Body of pancreas (tissue), 4 donors: ENCODE measurements around the gene EPS15. TPM values are rescaled to one million over a fixed set of nuclear protein-coding genes. Genes with fewer than 3 reads are reported as not detected.
A peak's percentile ranks its signal among the peaks of the same experiment; 100 is the strongest.

ENCODE experiments used
- ATAC-seq: fragments of 150-250 bp; one replicate; pipeline ENCODE4 v1.9.1; 2016
- DNase-seq, 4 donors: peaks; one replicate each; pipeline ENCODE4 v3.0.0-alpha.2; 2019
- H3K27ac ChIP-seq, 4 donors: fragments of 200-600 bp; sonication (generic); 1 replicate in 3 of 4; 2 replicates in 1 of 4; pipeline versions ENCODE4 v1.5.1 to v1.6.1; 2016 to 2019; ENCODE audit warnings: mild to moderate bottlenecking in 1 of 4, mixed read lengths in 1 of 4, moderate library complexity in 1 of 4
- H3K27me3 ChIP-seq, 2 donors: fragments of 200-600 bp; sonication (generic); one replicate each; pipeline ENCODE4 v1.6.0; 2016; ENCODE audit warnings: mild to moderate bottlenecking in 1 of 2
- H3K36me3 ChIP-seq, 2 donors: fragments of 200-600 bp; sonication (generic); replicated peaks in 1 of 2; 2 replicates each; pipeline ENCODE4 v1.5.1; 2016; ENCODE audit warnings: low read depth in 2 of 2; ENCODE audit not compliant: insufficient read depth in 1 of 2
- H3K4me1 ChIP-seq: fragments of 200-600 bp; sonication (generic); one replicate; pipeline ENCODE4 v1.6.0; 2016
- H3K4me3 ChIP-seq, 2 donors: fragments of 200-600 bp; sonication (generic); 1 replicate in 1 of 2; 2 replicates in 1 of 2; pipeline ENCODE4 v1.5.1; 2016 to 2019
- H3K9me3 ChIP-seq, 3 donors: fragments of 200-600 bp; sonication (generic); 1 replicate in 2 of 3; 2 replicates in 1 of 3; pipeline ENCODE4 v1.5.1; 2016
- POLR2A ChIP-seq, 3 donors: fragments of 450-650 bp; IDR thresholded peaks; one replicate each; pipeline ENCODE4 v1.6.1; 2016; ENCODE audit warnings: antibody characterized with exemption in 3 of 3, mild to moderate bottlenecking in 2 of 3
- WGBS, 2 donors: methylation state at CpG; one replicate each; pipeline ENCODE4 v1.1.5; 2017; 5-methylcytosine and 5-hydroxymethylcytosine counted together
- intact Hi-C: fragments of 100-400 bp; cut with DNase I; formaldehyde crosslinking; loops from one replicate; pipeline ENCODE4 v1.15.1; 2023
- total RNA-seq, 2 donors: library from RNA; depleted of rRNA; stranded (reverse); fragments of >200 nt; gene quantifications; one replicate each; pipeline ENCODE4 v1.1.0, GENCODE V29; 2016
- TF ChIP-seq, protein P1 (sequence below), 7 experiments: fragments of 450-650 bp in 4 of 7; fragments of 200-600 bp in 3 of 7; sonication (generic) in 3 of 7; IDR thresholded peaks; one replicate each; pipeline ENCODE4 v1.5.1; 2016 to 2019; ENCODE audit warnings: antibody characterized with exemption in 7 of 7

Gene EPS15
- total RNA-seq, 2 donors from 2014 or later = 37.4 to 46.8 TPM

- Histone ChIP-seq H3K27me3 (no peaks in the 10 kb centered on the region), H3K4me3 (no peak overlapping the region), H3K36me3 (no peaks in the 10 kb centered on the region), H3K9me3 (no peaks in the 10 kb centered on the region), H3K27ac (no peak overlapping the region), H3K4me1 (peaks cover 21% of the 10 kb centered on the region)
- no peak for DNase-seq
- TF ChIP-seq, protein P1, sequence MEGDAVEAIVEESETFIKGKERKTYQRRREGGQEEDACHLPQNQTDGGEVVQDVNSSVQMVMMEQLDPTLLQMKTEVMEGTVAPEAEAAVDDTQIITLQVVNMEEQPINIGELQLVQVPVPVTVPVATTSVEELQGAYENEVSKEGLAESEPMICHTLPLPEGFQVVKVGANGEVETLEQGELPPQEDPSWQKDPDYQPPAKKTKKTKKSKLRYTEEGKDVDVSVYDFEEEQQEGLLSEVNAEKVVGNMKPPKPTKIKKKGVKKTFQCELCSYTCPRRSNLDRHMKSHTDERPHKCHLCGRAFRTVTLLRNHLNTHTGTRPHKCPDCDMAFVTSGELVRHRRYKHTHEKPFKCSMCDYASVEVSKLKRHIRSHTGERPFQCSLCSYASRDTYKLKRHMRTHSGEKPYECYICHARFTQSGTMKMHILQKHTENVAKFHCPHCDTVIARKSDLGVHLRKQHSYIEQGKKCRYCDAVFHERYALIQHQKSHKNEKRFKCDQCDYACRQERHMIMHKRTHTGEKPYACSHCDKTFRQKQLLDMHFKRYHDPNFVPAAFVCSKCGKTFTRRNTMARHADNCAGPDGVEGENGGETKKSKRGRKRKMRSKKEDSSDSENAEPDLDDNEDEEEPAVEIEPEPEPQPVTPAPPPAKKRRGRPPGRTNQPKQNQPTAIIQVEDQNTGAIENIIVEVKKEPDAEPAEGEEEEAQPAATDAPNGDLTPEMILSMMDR (IDR thresholded peaks at IDR 0.05) = no peak
- no peak for TF ChIP-seq POLR2A (IDR thresholded peaks at IDR 0.05)
- intact Hi-C loops = no loop called here
- ATAC-seq = no peak
- WGBS, 2 donors = 48 to 49% methylated on average over 3 of the region's 3 CpGs
These were observed 1.7 kb upstream of the EPS15 start for GRCh38 chr1:51520700-51521248.

- Histone ChIP-seq H3K4me3 (no peak overlapping the region), H3K27ac (peak overlapping the region in 1 of 4 donors; percentile 22), H3K4me1 (peaks cover 28% of the 10 kb centered on the region), H3K27me3 (no peaks in the 10 kb centered on the region), H3K9me3 (no peaks in the 10 kb centered on the region), H3K36me3 (no peaks in the 10 kb centered on the region)
- 68 to 71% methylated on average over 8 of the region's 8 CpGs for WGBS, 2 donors
- no peak for DNase-seq
- intact Hi-C loops = no loop called here
- no peak for ATAC-seq
- no peak for TF ChIP-seq POLR2A (IDR thresholded peaks at IDR 0.05)
- TF ChIP-seq, protein P1 (IDR thresholded peaks at IDR 0.05) = no peak
These were observed 1.0 kb upstream of the EPS15 start for GRCh38 chr1:51519865-51520699.

DNA sequence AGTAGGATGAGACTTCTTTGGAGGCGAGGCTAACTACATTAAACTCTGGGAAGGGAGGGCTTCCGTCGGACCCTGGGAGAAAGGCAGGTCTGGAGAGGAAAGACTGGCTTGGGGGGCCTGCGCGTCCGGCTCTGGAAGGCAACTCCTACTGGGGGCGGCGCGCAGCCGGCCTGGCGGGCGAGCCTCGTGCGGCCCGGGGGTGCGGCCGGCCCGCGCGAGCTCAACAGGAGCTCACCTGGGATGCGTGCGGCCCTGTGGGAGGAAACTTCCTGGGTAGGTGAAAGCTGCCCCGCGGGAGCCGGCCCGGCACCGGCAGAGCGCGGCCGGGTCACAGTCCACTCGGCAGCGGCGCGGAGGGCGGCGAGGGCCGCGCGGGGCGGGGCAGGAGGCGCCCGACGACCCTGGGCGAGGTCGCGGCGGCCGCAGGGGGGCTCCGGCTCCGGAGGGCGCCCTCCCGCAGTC, 449 bp downstream of the EPS15 start:
- DNase-seq (peak; percentile 67 to 78 (median 74)), ATAC-seq (peak; percentile 76)
- no peaks in the 10 kb centered on the region for H3K27me3 ChIP-seq
- no peak for TF ChIP-seq POLR2A (IDR thresholded peaks at IDR 0.05)
- TF ChIP-seq, protein P1 (IDR thresholded peaks at IDR 0.05) = no peak
- peak overlapping the region; percentile 58 to 90 for H3K4me3 ChIP-seq
- intact Hi-C loops = no loop called here
- peaks cover 43% of the 10 kb centered on the region for H3K4me1 ChIP-seq
- peak overlapping the region; percentile 80 to 96 (median 90) for H3K27ac ChIP-seq
- WGBS, 2 donors = 0 to 1% methylated on average over 4 to 42 of the region's 52 CpGs
- no peaks in the 10 kb centered on the region for H3K36me3 ChIP-seq
- H3K9me3 ChIP-seq = no peaks in the 10 kb centered on the region

DNA sequence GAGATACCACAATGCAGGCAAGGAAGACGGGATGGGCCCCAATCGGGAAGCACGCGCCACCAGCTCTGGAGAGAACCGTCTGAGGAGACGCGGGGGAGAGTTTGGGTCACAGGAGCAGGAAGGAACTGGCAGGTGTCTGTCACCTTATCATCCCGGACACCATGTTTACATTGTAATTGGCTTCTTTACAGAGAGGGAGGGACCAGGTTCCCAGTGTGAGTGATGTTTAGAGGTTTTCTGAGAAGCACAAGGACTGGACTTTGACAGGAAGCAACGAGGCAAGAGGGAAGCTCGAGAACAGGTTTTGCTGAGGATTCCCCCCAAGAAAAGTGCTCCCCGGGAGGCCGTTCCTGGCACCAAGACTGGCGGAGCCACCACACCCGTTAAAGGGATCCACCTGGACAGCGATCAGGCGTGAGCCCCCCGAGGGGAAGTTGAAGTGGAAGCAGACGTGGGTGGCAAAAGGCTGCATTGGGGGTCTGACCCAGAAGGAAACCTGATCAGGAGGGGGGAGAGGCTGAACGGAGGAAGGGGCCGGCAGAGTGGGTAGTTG, 957 bp downstream of the EPS15 start:
- intact Hi-C loops = no loop called here
- Histone ChIP-seq H3K9me3 (no peaks in the 10 kb centered on the region), H3K36me3 (no peaks in the 10 kb centered on the region), H3K27ac (peak overlapping the region; percentile 80 to 96 (median 90)), H3K4me3 (peak overlapping the region; percentile 58 to 90), H3K4me1 (peaks cover 45% of the 10 kb centered on the region), H3K27me3 (no peaks in the 10 kb centered on the region)
- 0 to 1% methylated on average over 16 to 20 of the region's 20 CpGs for WGBS, 2 donors
- peak in 2 of 3 donors; percentile 32 to 35 for TF ChIP-seq POLR2A (IDR thresholded peaks at IDR 0.05)
- TF ChIP-seq, protein P1 (IDR thresholded peaks at IDR 0.05) = peak in 1 of 7 experiments; percentile 3
- DNase-seq = peak; percentile 22 to 41 (median 36)
- ATAC-seq = peak; percentile 21
